NCI-H82 treated with DMSO at 0.1 percent for 48 hours (cell line): ENCODE data around the gene RGS6.

ENCODE experiments used
- DNase-seq: peaks from one replicate; lab custom pipeline; 2025; ENCODE audit not compliant: unreplicated experiment; lab: John Stamatoyannopoulos, UW

The RGS6 gene

GRCh38 chr14:72070458-72070857 is 138.2 kb downstream of the RGS6 start:
- no peak for DNase-seq

GRCh38 chr14:72075649-72076334 is 143.6 kb downstream of the RGS6 start:
- DNase-seq, result no peak

GRCh38 chr14:72081137-72081536 is 148.9 kb downstream of the RGS6 start:
- DNase-seq, result no peak

- DNase-seq, result peak; percentile 3
These were observed 152.7 kb downstream of the RGS6 start for GRCh38 chr14:72084935-72085334.

- no peak for DNase-seq
These were observed 157.4 kb downstream of the RGS6 start for GRCh38 chr14:72089625-72090024.

- no peak for DNase-seq
These were observed 162.8 kb downstream of the RGS6 start for GRCh38 chr14:72094844-72095582.

- DNase-seq, result no peak
These were observed 165.0 kb downstream of the RGS6 start for GRCh38 chr14:72097173-72097783.

GRCh38 chr14:72098210-72098609 is 166.0 kb downstream of the RGS6 start:
- no peak for DNase-seq

- no peak for DNase-seq
These were observed 167.3 kb downstream of the RGS6 start for GRCh38 chr14:72099566-72099965.

- no peak for DNase-seq
These were observed 171.9 kb downstream of the RGS6 start for GRCh38 chr14:72104011-72104613.

- no peak for DNase-seq
These were observed 179.7 kb downstream of the RGS6 start for GRCh38 chr14:72111911-72112310.

GRCh38 chr14:72118841-72119240 is 186.6 kb downstream of the RGS6 start:
- DNase-seq, result no peak

GRCh38 chr14:72120315-72120714 is 188.1 kb downstream of the RGS6 start:
- no peak for DNase-seq

GRCh38 chr14:72123755-72124154 is 191.5 kb downstream of the RGS6 start:
- no peak for DNase-seq

GRCh38 chr14:72124171-72124570 is 191.9 kb downstream of the RGS6 start:
- no peak for DNase-seq

- DNase-seq, result no peak
These were observed 193.9 kb downstream of the RGS6 start for GRCh38 chr14:72126091-72126490.

GRCh38 chr14:72126561-72126960 is 194.3 kb downstream of the RGS6 start:
- DNase-seq, result no peak

GRCh38 chr14:72128629-72129028 is 196.4 kb downstream of the RGS6 start:
- no peak for DNase-seq

GRCh38 chr14:72129291-72129690 is 197.1 kb downstream of the RGS6 start:
- DNase-seq, result no peak

- no peak for DNase-seq
These were observed 208.9 kb downstream of the RGS6 start for GRCh38 chr14:72141084-72141483.

- DNase-seq, result no peak
These were observed 210.1 kb downstream of the RGS6 start for GRCh38 chr14:72142328-72142727.

- DNase-seq, result no peak
These were observed 214.0 kb downstream of the RGS6 start for GRCh38 chr14:72146241-72146640.
